Nephron (organoid): ENCODE measurements around the gene CAPN8.

Experiments
- H3K27ac Mint-ChIP-seq, 3 experiments: 2 replicates each; pipeline ENCODE4 v1.8.0; 2020; ENCODE audit warnings: mixed read lengths in 3 of 3, mild to moderate bottlenecking in 2 of 3, moderate library complexity in 1 of 3
- H3K27me3 Mint-ChIP-seq: 2 replicates; pipeline ENCODE4 v1.8.0; 2021; ENCODE audit warnings: low read depth, mild to moderate bottlenecking, moderate library complexity, mixed read lengths
- H3K36me3 Mint-ChIP-seq: 2 replicates; pipeline ENCODE4 v1.8.0; 2020; ENCODE audit warnings: low read depth, mixed read lengths
- H3K4me1 Mint-ChIP-seq: 2 replicates; pipeline ENCODE4 v1.8.0; 2020; ENCODE audit warnings: mixed read lengths
- H3K4me3 Mint-ChIP-seq, 3 experiments: 2 replicates each; pipeline ENCODE4 v1.8.0; 2020; ENCODE audit warnings: mild to moderate bottlenecking in 3 of 3, mixed read lengths in 3 of 3, moderate library complexity in 2 of 3
- H3K9me3 Mint-ChIP-seq: 2 replicates; pipeline ENCODE4 v1.8.0; 2020; ENCODE audit warnings: mixed read lengths
- TF ChIP-seq, protein P1 (sequence below), 3 experiments: fragments of 200-600 bp; sonication (generic); IDR thresholded peaks; one replicate each; pipeline ENCODE4 v1.5.0; 2021; ENCODE audit warnings: antibody characterized with exemption in 3 of 3; ENCODE audit not compliant: unreplicated experiment in 3 of 3

CAPN8 gene

DNA sequence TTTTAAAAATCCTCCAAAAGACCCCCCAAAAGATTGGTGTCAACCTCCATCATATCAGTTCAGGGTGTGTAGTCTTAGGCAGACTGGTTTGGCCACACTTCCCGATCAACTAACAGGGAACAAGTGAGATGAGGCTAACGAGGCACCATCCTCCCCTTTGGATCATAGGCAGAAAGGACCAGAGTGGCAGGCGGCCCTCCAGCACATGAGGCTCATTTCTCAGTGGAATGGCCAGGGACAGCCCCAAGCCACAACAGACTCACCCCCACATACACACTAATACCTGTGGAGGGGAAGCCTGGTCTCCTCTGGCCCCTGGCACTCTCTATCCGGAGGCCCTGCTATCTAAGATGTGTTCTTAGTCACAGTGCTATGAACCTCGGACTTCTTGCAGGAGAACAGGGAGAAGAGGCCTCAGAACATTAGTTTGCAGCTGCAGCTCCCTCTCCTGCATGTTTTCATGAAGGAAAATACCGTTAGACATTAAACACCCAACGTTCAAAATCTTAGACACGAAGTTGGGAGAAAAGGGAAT lies 29.6 kb upstream of the CAPN8 start:
- H3K4me3 Mint-ChIP-seq = no peak overlapping the region
- H3K9me3 Mint-ChIP-seq = no peaks in the 10 kb centered on the region
- peaks cover 4% of the 10 kb centered on the region for H3K4me1 Mint-ChIP-seq
- TF ChIP-seq, protein P1, sequence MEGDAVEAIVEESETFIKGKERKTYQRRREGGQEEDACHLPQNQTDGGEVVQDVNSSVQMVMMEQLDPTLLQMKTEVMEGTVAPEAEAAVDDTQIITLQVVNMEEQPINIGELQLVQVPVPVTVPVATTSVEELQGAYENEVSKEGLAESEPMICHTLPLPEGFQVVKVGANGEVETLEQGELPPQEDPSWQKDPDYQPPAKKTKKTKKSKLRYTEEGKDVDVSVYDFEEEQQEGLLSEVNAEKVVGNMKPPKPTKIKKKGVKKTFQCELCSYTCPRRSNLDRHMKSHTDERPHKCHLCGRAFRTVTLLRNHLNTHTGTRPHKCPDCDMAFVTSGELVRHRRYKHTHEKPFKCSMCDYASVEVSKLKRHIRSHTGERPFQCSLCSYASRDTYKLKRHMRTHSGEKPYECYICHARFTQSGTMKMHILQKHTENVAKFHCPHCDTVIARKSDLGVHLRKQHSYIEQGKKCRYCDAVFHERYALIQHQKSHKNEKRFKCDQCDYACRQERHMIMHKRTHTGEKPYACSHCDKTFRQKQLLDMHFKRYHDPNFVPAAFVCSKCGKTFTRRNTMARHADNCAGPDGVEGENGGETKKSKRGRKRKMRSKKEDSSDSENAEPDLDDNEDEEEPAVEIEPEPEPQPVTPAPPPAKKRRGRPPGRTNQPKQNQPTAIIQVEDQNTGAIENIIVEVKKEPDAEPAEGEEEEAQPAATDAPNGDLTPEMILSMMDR (IDR thresholded peaks at IDR 0.05; ENCODE audit: unreplicated experiment in 3 of 3) = no peak
- no peaks in the 10 kb centered on the region for H3K36me3 Mint-ChIP-seq
- H3K27ac Mint-ChIP-seq = no peak overlapping the region
- H3K27me3 Mint-ChIP-seq = no peaks in the 10 kb centered on the region

DNA sequence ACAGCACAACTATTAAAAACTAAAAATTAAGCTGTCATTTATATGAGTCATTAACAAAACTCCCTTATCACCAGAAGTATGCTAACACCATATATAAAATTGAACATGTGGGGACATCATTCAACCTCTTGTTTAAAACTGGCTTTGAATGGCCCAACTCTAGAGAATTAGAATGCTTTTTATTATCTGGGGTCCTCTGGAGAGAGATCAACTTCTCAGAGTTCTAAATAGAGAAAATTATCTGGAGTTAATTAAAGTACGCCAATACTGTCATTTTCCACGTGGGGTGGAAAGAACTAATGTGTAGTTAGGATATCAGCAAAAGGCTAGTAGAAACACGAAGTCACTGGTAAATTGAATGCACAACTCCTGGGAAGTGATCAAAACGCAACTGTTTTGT lies 25.6 kb upstream of the CAPN8 start:
- Mint-ChIP-seq H3K27me3 (peaks cover 9% of the 10 kb centered on the region), H3K36me3 (no peaks in the 10 kb centered on the region), H3K4me3 (no peak overlapping the region), H3K27ac (no peak overlapping the region), H3K4me1 (no peaks in the 10 kb centered on the region), H3K9me3 (no peaks in the 10 kb centered on the region)
- TF ChIP-seq, protein P1 (IDR thresholded peaks at IDR 0.05; ENCODE audit: unreplicated experiment in 3 of 3) = no peak

DNA sequence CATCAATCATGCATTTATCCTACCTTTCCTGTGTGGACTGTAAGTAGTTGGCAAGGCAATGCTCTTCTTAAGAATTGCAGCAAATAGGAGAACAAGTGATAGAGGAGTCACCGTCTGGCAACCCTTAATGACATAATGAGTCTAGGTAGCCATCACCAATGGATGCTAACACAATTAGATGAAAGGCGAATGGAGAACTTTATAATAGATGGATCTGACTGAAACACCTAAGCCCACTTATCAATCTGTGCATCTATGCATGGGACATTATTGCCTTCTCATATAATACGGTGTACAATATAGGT lies 18.9 kb upstream of the CAPN8 start:
- Mint-ChIP-seq H3K27me3 (peaks cover 41% of the 10 kb centered on the region), H3K9me3 (no peaks in the 10 kb centered on the region), H3K36me3 (no peaks in the 10 kb centered on the region), H3K4me3 (no peak overlapping the region), H3K4me1 (no peaks in the 10 kb centered on the region), H3K27ac (no peak overlapping the region)
- TF ChIP-seq, protein P1 (IDR thresholded peaks at IDR 0.05; ENCODE audit: unreplicated experiment in 3 of 3) = no peak

DNA sequence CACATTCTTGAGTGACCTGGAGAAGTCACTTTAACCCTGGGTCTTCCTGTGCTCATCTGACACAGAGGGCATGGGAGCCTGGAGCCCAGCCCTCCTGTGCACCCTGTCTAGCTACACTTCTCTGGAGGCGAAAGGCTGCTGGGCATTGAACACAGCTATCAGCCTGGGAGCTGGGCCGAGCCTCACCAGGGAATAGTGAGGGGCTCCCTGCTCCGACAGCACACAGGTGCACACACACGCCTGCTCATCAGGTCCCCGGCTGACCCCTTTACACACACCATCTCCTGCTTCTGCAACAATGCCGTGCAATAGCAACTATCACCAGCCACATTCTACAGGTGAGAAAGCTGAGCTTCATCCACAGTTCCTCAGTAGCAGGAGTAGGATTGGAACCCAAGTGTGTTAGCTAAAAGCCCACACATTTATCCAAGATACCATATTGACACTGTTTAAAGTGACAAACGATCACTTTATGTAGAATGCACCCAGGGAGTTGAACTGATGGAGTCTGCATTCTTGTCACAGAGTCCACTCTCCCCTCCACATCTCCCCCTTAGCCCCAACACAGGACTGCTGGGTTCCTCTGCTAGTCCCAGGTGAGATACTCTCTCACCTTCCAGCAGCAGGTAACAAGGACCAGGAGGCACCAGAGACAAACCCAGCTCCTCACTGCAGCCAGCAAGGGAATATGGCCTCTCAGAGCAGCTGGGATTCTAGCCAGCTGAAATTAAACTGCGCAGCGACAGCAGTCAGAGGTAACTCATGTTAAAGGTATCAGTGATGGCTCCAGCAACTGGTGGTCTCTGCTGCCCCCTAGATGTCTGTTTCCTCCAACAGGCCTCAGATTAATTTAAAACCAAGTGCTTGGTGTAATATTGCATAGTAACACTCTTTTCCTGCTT lies 18.3 kb upstream of the CAPN8 start:
- H3K36me3 Mint-ChIP-seq = no peaks in the 10 kb centered on the region

DNA sequence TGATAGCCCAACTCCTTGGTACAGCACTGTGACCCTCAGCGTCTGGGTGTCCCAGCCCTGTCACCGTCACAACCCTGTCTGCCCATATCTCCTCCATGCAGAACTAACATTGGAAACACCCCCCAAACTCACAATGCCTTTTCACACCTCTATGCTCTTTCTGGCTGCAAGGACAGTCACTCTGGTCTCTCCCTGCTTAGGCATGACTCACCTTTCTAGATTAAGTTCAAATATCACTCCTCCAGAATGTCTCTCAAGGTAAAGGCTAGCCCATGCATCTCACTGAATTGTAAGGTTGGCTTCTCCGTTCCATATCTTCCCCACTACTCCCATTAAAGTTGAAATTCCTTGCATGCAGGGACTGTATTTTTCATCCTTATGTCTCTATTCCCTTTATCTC lies 17.0 kb upstream of the CAPN8 start:
- H3K36me3 Mint-ChIP-seq = no peaks in the 10 kb centered on the region
- TF ChIP-seq, protein P1 (IDR thresholded peaks at IDR 0.05; ENCODE audit: unreplicated experiment in 3 of 3) = no peak
- H3K9me3 Mint-ChIP-seq = no peaks in the 10 kb centered on the region
- H3K4me1 Mint-ChIP-seq = no peaks in the 10 kb centered on the region
- H3K4me3 Mint-ChIP-seq = no peak overlapping the region
- H3K27me3 Mint-ChIP-seq = peaks cover 40% of the 10 kb centered on the region
- no peak overlapping the region for H3K27ac Mint-ChIP-seq

More for the DNA sequence above, 18.3 kb upstream of the CAPN8 start:
- TF ChIP-seq, protein P1 (IDR thresholded peaks at IDR 0.05; ENCODE audit: unreplicated experiment in 3 of 3) = peak; percentile 78 to 92 (median 86)
- H3K27me3 Mint-ChIP-seq = peaks cover 42% of the 10 kb centered on the region
- H3K9me3 Mint-ChIP-seq = no peaks in the 10 kb centered on the region
- H3K27ac Mint-ChIP-seq = no peak overlapping the region
- H3K4me1 Mint-ChIP-seq = no peaks in the 10 kb centered on the region
- no peak overlapping the region for H3K4me3 Mint-ChIP-seq

DNA sequence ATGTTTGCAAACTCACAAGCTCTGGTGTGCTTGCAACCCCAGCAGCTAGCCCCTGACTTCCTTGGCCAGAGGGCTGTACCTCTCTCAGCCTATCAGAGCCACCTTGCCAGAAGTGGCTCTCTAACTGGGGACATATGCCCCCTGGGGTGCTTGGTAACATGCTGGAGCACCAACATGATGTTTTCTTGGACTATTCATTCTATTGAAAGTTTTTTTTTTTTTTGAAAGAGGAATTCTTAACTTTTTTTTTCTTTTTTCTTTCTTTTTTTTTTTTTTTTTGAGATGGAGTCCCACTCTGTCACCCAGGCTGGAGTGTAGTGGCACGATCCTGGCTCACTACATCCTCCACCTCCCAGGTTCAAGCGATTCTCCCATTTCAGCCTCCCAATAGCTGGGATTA lies 14.7 kb upstream of the CAPN8 start:
- TF ChIP-seq, protein P1 (IDR thresholded peaks at IDR 0.05; ENCODE audit: unreplicated experiment in 3 of 3) = no peak
- H3K9me3 Mint-ChIP-seq = peaks cover 10% of the 10 kb centered on the region

More for the DNA sequence above, 14.7 kb upstream of the CAPN8 start:
- Mint-ChIP-seq H3K27ac (no peak overlapping the region), H3K27me3 (peaks cover 39% of the 10 kb centered on the region), H3K4me3 (no peak overlapping the region), H3K36me3 (no peaks in the 10 kb centered on the region), H3K4me1 (no peaks in the 10 kb centered on the region)
